Placental epithelial cell (primary cell): ENCODE results near the gene TMEM131. TPM values are rescaled to one million over a fixed set of nuclear protein-coding genes. Genes with fewer than 3 reads are reported as not detected.

ENCODE experiments used
- small RNA-seq: library from RNA; depleted of rRNA; stranded (forward); fragments of <200 nt; gene quantifications from one replicate; pipeline ENCODE3, GENCODE V24; 2012
- total RNA-seq: library from RNA; depleted of rRNA; stranded (reverse); fragments of >200 nt; gene quantifications from 2 replicates; pipeline ENCODE4 v1.2.3, GENCODE V29; 2012

Gene TMEM131
- 40.3 and 56.5 TPM in 2 replicates for total RNA-seq

GRCh38 chr2:97995734-97996624 lies at the start of gene TMEM131:
Gene TMEM131, minus strand, starts transcription at chr2:97995948. Its CDS starts 286 bp downstream, at chr2:97995662.

GRCh38 chr2:97713296-97714083 lies 282.3 kb downstream of the TMEM131 start, which contains the start of gene ZAP70:
Gene ZAP70, plus strand, starts transcription at chr2:97713576. Its CDS starts 10,461 bp downstream, at chr2:97724037.

Small RNA genes lying within 50 kb of the gene (small RNA-seq; reads per million reads assigned to genes)
- gene HMGN1P36 (not detected), gene RNU7-96P (not detected)

Other genes with a start within 250 kb of the TMEM131 start
- 0.11 and 0.79 TPM in 2 replicates for gene VWA3B, start 91.2 kb upstream of the TMEM131 start, total RNA-seq